ENCODE data around the gene C2orf72.

The C2orf72 gene

DNA sequence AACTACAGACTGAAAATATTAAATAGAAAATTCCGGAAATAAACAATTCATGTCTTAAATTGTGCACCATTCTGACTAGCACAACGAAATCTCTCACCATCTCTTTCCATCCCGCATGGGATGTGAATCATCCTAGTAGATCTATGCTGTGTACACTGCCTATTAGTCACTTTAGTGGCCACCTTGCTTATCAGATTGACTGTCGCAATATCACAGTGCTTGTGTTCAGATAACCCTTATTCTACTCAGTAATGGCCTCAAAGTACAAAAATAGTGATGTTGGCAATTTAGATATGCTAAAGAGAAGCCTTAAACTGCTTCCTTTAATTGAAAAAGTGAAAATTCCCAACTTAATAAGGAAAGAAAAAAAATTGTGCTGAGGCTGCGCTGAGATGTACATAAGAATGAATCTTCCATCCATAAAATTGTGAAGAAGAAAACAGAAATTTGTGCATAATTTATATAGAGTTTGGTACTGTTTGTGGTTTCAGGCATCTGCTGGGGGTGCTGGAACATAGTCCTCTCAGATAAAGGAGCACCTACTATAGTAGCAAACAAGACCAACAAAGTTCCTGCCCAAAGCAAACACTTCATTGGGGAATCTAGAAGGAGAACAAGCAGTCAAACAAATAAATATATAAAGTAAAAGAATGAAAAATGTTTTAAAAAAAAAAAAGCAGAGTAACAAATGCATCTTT is 31.4 kb downstream of the C2orf72 start:
- no peak overlapping the region for H2AFZ ChIP-seq (ENCODE audit: low read length)
- TF ChIP-seq EZH2 (optimal IDR thresholded peaks at IDR 0.05; ENCODE audit: low read depth, low read length): no peak
- no peak for TF ChIP-seq CTCF (IDR thresholded peaks at IDR 0.05; ENCODE audit: low read length)
- no peak for TF ChIP-seq EZH2phosphoT487 (IDR thresholded peaks at IDR 0.05; ENCODE audit: low read length)
- no peak overlapping the region for H3K4me2 ChIP-seq (ENCODE audit: low read depth, low read length)
- H3K27me3 ChIP-seq (replicated peaks; ENCODE audit: insufficient read depth, low read length): no peaks in the 10 kb centered on the region
- DNase-seq: no peak
- 0 out of 2 replicates have a peak, but pooled peaks cover 2% of the 10 kb centered on the region for H3F3A ChIP-seq (ENCODE audit: insufficient read depth, low read length)
- H3K9me2 ChIP-seq (replicated peaks; ENCODE audit: insufficient read depth, low read length): no peaks in the 10 kb centered on the region
- H3K4me1 ChIP-seq (ENCODE audit: low read length): no peaks in the 10 kb centered on the region
- no peak overlapping the region for H3K4me3 ChIP-seq (ENCODE audit: low read length)
- H3K79me2 ChIP-seq (ENCODE audit: low read length): peaks cover 50% of the 10 kb centered on the region
- H3K9ac ChIP-seq (ENCODE audit: low read length): no peak overlapping the region
- peaks cover 21% of the 10 kb centered on the region for H3K36me3 ChIP-seq (replicated peaks; ENCODE audit: insufficient read depth, low read length)
- H3K9me3 ChIP-seq (replicated peaks; ENCODE audit: insufficient read depth, low read length): no peaks in the 10 kb centered on the region
- no peaks in the 10 kb centered on the region for H4K20me1 ChIP-seq (ENCODE audit: insufficient read depth, low read length)
- no peak overlapping the region for H3K27ac ChIP-seq (ENCODE audit: low read length)

DNA sequence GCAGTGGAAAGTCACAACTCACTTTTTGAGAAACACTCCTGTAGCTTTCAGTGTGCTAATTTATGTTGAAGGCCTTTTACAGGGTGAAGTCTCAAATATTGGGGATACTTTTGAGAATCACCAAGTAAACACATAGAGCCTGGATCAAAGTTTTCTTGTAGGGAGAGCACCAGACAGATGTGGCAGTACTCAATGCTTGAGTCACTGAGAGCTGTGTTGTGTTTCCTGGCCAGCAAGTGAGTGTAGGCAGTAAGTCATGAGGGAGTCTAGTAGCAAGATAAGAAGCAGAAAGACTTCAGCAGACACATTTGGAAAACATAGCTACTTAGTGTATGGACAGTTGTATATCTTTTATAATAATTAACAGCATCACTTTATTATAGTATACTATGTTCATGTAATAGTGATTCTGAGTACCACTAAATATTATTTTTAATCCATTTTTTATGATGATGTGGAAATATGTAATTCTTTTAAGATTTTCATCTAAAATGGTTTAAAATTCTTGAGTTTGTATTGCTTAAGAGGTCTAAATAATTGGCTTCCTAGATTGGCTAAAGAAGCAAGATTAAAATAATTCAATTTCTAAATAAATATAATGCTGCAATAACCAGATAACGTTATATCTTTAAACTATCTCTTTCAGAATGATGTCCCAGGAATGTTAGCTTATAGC is 32.2 kb downstream of the C2orf72 start:
- Histone ChIP-seq H3K36me3 (replicated peaks; ENCODE audit: insufficient read depth, low read length) (peaks cover 15% of the 10 kb centered on the region), H3F3A (ENCODE audit: insufficient read depth, low read length) (0 out of 2 replicates have a peak, but pooled peaks cover 2% of the 10 kb centered on the region)

GRCh38 chr2:231084565-231084964 is 47.2 kb downstream of the C2orf72 start:
- H3K9ac ChIP-seq (ENCODE audit: low read length): no peak overlapping the region
- no peaks in the 10 kb centered on the region for H3K9me2 ChIP-seq (replicated peaks; ENCODE audit: insufficient read depth, low read length)
- H3K4me3 ChIP-seq (ENCODE audit: low read length): no peak overlapping the region
- no peaks in the 10 kb centered on the region for H4K20me1 ChIP-seq (ENCODE audit: insufficient read depth, low read length)
- H3K4me1 ChIP-seq (ENCODE audit: low read length): no peaks in the 10 kb centered on the region
- H2AFZ ChIP-seq (ENCODE audit: low read length): no peak overlapping the region
- no peak for DNase-seq
- H3K27ac ChIP-seq (ENCODE audit: low read length): no peak overlapping the region
- TF ChIP-seq EZH2 (optimal IDR thresholded peaks at IDR 0.05; ENCODE audit: low read depth, low read length): no peak
- no peak for TF ChIP-seq EZH2phosphoT487 (IDR thresholded peaks at IDR 0.05; ENCODE audit: low read length)
- TF ChIP-seq CTCF (IDR thresholded peaks at IDR 0.05; ENCODE audit: low read length): no peak
- no peaks in the 10 kb centered on the region for H3K27me3 ChIP-seq (replicated peaks; ENCODE audit: insufficient read depth, low read length)
- no peaks in the 10 kb centered on the region for H3K9me3 ChIP-seq (replicated peaks; ENCODE audit: insufficient read depth, low read length)
- no peaks in the 10 kb centered on the region for H3F3A ChIP-seq (ENCODE audit: insufficient read depth, low read length)
- H3K36me3 ChIP-seq (replicated peaks; ENCODE audit: insufficient read depth, low read length): peaks cover 22% of the 10 kb centered on the region; the same call in 1 of the 2 replicates
- no peak overlapping the region for H3K4me2 ChIP-seq (ENCODE audit: low read depth, low read length)
- H3K79me2 ChIP-seq (ENCODE audit: low read length): no peaks in the 10 kb centered on the region

More for the DNA sequence above, 32.2 kb downstream of the C2orf72 start:
- Histone ChIP-seq H3K9me3 (replicated peaks; ENCODE audit: insufficient read depth, low read length) (no peaks in the 10 kb centered on the region), H3K27me3 (replicated peaks; ENCODE audit: insufficient read depth, low read length) (no peaks in the 10 kb centered on the region), H2AFZ (ENCODE audit: low read length) (no peak overlapping the region), H3K9ac (ENCODE audit: low read length) (no peak overlapping the region), H3K4me1 (ENCODE audit: low read length) (no peaks in the 10 kb centered on the region), H3K9me2 (replicated peaks; ENCODE audit: insufficient read depth, low read length) (no peaks in the 10 kb centered on the region), H3K4me3 (ENCODE audit: low read length) (no peak overlapping the region), H3K27ac (ENCODE audit: low read length) (no peak overlapping the region), H3K4me2 (ENCODE audit: low read depth, low read length) (no peak overlapping the region), H4K20me1 (ENCODE audit: insufficient read depth, low read length) (no peaks in the 10 kb centered on the region; the same call in 1 of the 2 replicates), H3K79me2 (ENCODE audit: low read length) (peaks cover 41% of the 10 kb centered on the region)
- TF ChIP-seq EZH2phosphoT487 (IDR thresholded peaks at IDR 0.05; ENCODE audit: low read length) (no peak), EZH2 (optimal IDR thresholded peaks at IDR 0.05; ENCODE audit: low read depth, low read length) (no peak), CTCF (IDR thresholded peaks at IDR 0.05; ENCODE audit: low read length) (no peak)
- no peak for DNase-seq
